GM18858 (cell line): ENCODE measurements around the gene KLRD1.
A peak's percentile ranks its signal among the peaks of the same experiment; 100 is the strongest.
"Not testable (repeated sequence)": the region's sequence is repeated elsewhere in the genome, so short reads cannot be mapped to it uniquely, and the experiment has no call there.

Source experiments
- ATAC-seq: cut with Tn5 transposase; IDR thresholded peaks from one replicate; pipeline ENCODE4 v1.9.1; 2021; ENCODE audit not compliant: unreplicated experiment

KLRD1 gene

GRCh38 chr12:10336196-10336595, 28.5 kb downstream of the KLRD1 start:
- ATAC-seq: not testable (repeated sequence)

GRCh38 chr12:10338470-10338869, 30.8 kb downstream of the KLRD1 start:
- not testable (repeated sequence) for ATAC-seq

- no peak for ATAC-seq
Observed at GRCh38 chr12:10339053-10339840, 31.6 kb downstream of the KLRD1 start.

GRCh38 chr12:10340946-10341345, 33.3 kb downstream of the KLRD1 start:
- ATAC-seq: not testable (repeated sequence)

- no peak for ATAC-seq
Observed at GRCh38 chr12:10341892-10342509, 34.3 kb downstream of the KLRD1 start.

- ATAC-seq: not testable (repeated sequence)
Observed at GRCh38 chr12:10351457-10351856, 43.8 kb downstream of the KLRD1 start.

GRCh38 chr12:10354071-10354470, 46.4 kb downstream of the KLRD1 start:
- no peak for ATAC-seq

- ATAC-seq: no peak
Observed at GRCh38 chr12:10354502-10354901, 46.8 kb downstream of the KLRD1 start.

GRCh38 chr12:10358131-10358530, 50.5 kb downstream of the KLRD1 start:
- ATAC-seq: no peak

- ATAC-seq: no peak
Observed at GRCh38 chr12:10358969-10359368, 51.3 kb downstream of the KLRD1 start.

- ATAC-seq: no peak
Observed at GRCh38 chr12:10361084-10361483, 53.4 kb downstream of the KLRD1 start.

GRCh38 chr12:10361622-10362021, 54.0 kb downstream of the KLRD1 start:
- ATAC-seq: no peak

GRCh38 chr12:10362325-10362724, 54.7 kb downstream of the KLRD1 start:
- ATAC-seq: no peak

- ATAC-seq: no peak
Observed at GRCh38 chr12:10362828-10363657, 55.4 kb downstream of the KLRD1 start.

- no peak for ATAC-seq
Observed at GRCh38 chr12:10363658-10363913, 55.9 kb downstream of the KLRD1 start.

- ATAC-seq: peak; percentile 88
Observed at GRCh38 chr12:10363914-10364814, 56.5 kb downstream of the KLRD1 start.

GRCh38 chr12:10364815-10365622, 57.3 kb downstream of the KLRD1 start:
- peak; percentile 27 for ATAC-seq

GRCh38 chr12:10365696-10366405, 58.2 kb downstream of the KLRD1 start:
- ATAC-seq: no peak

GRCh38 chr12:10366875-10367274, 59.2 kb downstream of the KLRD1 start:
- ATAC-seq: no peak
